Activated CD4-positive, CD25-positive, alpha-beta regulatory T cell treated with anti-CD3 and anti-CD28 coated beads, Interleukin-2, amount 50 U/mL, for 24 hours (primary cell): ENCODE data around the gene INSL3.
"Not testable (repeated sequence)": the region's sequence is repeated elsewhere in the genome, so short reads cannot be mapped to it uniquely, and the experiment has no call there.

Experiments used
- ATAC-seq, 2 donors: fragments of 150-1000 bp; cut with Tn5 transposase; one replicate each; pipeline ENCODE4 v1.10.0; 2021; ENCODE audit warnings: mild to moderate bottlenecking in 1 of 2, moderate library complexity in 1 of 2

Gene INSL3

GRCh38 chr19:17783721-17784120 is 37.6 kb downstream of the INSL3 start:
- ATAC-seq = not testable (repeated sequence)

- ATAC-seq = no peak
Observed at GRCh38 chr19:17780781-17781180, 40.5 kb downstream of the INSL3 start.

GRCh38 chr19:17778968-17779929 is 42.1 kb downstream of the INSL3 start:
- no peak for ATAC-seq

- peak; percentile 25 to 42 for ATAC-seq
Observed at GRCh38 chr19:17778251-17778967, 42.9 kb downstream of the INSL3 start.

- not testable (repeated sequence) for ATAC-seq
Observed at GRCh38 chr19:17777840-17778239, 43.5 kb downstream of the INSL3 start.

GRCh38 chr19:17775991-17776803 is 45.1 kb downstream of the INSL3 start:
- peak; percentile 54 to 58 for ATAC-seq

GRCh38 chr19:17775245-17775927 is 45.9 kb downstream of the INSL3 start:
- ATAC-seq = no peak

- ATAC-seq = peak; percentile 19 to 30
Observed at GRCh38 chr19:17772172-17772571, 49.1 kb downstream of the INSL3 start.

- ATAC-seq = no peak
Observed at GRCh38 chr19:17770613-17771012, 50.7 kb downstream of the INSL3 start.

GRCh38 chr19:17767559-17767958 is 53.8 kb downstream of the INSL3 start:
- no peak for ATAC-seq

- no peak for ATAC-seq
Observed at GRCh38 chr19:17766543-17767131, 54.7 kb downstream of the INSL3 start.
